GM19463 (cell line): ENCODE measurements around the gene MACROD1.
A peak's percentile ranks its signal among the peaks of the same experiment; 100 is the strongest.

Experiments used
- ATAC-seq: cut with Tn5 transposase; IDR thresholded peaks from one replicate; pipeline ENCODE4 v1.9.1; 2021; ENCODE audit warnings: mild to moderate bottlenecking, moderate library complexity; ENCODE audit not compliant: unreplicated experiment

Gene MACROD1

GRCh38 chr11:64165842-64166635 is at the start of gene MACROD1:
MACROD1 (minus strand) TSS chr11:64166113; CDS start chr11:64165994, 119 bp downstream.
- ATAC-seq: peak; percentile 90

GRCh38 chr11:64211181-64211872 is 45.4 kb upstream of the MACROD1 start:
- ATAC-seq: no peak

GRCh38 chr11:64210301-64211020 is 44.5 kb upstream of the MACROD1 start:
- no peak for ATAC-seq

- ATAC-seq: no peak
Measured at GRCh38 chr11:64209563-64209843, 43.6 kb upstream of the MACROD1 start.

GRCh38 chr11:64208796-64209562 is 43.1 kb upstream of the MACROD1 start:
- no peak for ATAC-seq

GRCh38 chr11:64208086-64208795 is 42.3 kb upstream of the MACROD1 start:
- ATAC-seq: no peak

- ATAC-seq: peak; percentile 64
Measured at GRCh38 chr11:64207256-64208085, 41.6 kb upstream of the MACROD1 start.

- peak; percentile 48 for ATAC-seq
Measured at GRCh38 chr11:64206457-64207255, 40.7 kb upstream of the MACROD1 start, which contains the start of gene FERMT3. FERMT3 (plus strand) TSS chr11:64206721; CDS start chr11:64207365, 644 bp downstream.

- ATAC-seq: no peak
Measured at GRCh38 chr11:64204464-64204989, 38.6 kb upstream of the MACROD1 start.

GRCh38 chr11:64204080-64204440 is 38.1 kb upstream of the MACROD1 start:
- ATAC-seq: no peak

- ATAC-seq: no peak
Measured at GRCh38 chr11:64203421-64204079, 37.6 kb upstream of the MACROD1 start.

GRCh38 chr11:64202992-64203391 is 37.1 kb upstream of the MACROD1 start:
- ATAC-seq: no peak

- ATAC-seq: no peak
Measured at GRCh38 chr11:64201543-64201942, 35.6 kb upstream of the MACROD1 start.

- no peak for ATAC-seq
Measured at GRCh38 chr11:64198511-64198910, 32.6 kb upstream of the MACROD1 start.

GRCh38 chr11:64196626-64197025 is 30.7 kb upstream of the MACROD1 start:
- ATAC-seq: no peak

- ATAC-seq: no peak
Measured at GRCh38 chr11:64192434-64192833, 26.5 kb upstream of the MACROD1 start.

- no peak for ATAC-seq
Measured at GRCh38 chr11:64186492-64187165, 20.7 kb upstream of the MACROD1 start.
